ENCODE measurements around the gene TMSB15A. TPM values are rescaled to one million over a fixed set of nuclear protein-coding genes. Genes with fewer than 3 reads are reported as not detected.
"Not testable (repeated sequence)": the region's sequence is repeated elsewhere in the genome, so short reads cannot be mapped to it uniquely, and the experiment has no call there.

TMSB15A gene
- total and polyA plus RNA-seq, 2 donors (not counting 3 experiments of a cell fraction or from before 2014, with no cell fraction given): 6.7 to 17.2 TPM

GRCh38 chrX:102470215-102470614 lies 46.3 kb downstream of the TMSB15A start:
- H3K4me2 ChIP-seq (ENCODE audit: insufficient read depth, low read length); H3K36me3 ChIP-seq (ENCODE audit: control insufficient read depth in 2 of 2, extremely low read depth in 1 of 2, insufficient read depth in 2 of 2, low read length in 2 of 2); H3K79me2 ChIP-seq (ENCODE audit: control insufficient read depth, insufficient read depth, low read length); BruUV-seq (replicated peaks); dilution Hi-C loops (cut with MboI; ENCODE audit: extremely low pct_ligation_motif_present, low sequenced_read_pairs); H3K9me3 ChIP-seq (replicated peaks; ENCODE audit: control insufficient read depth, insufficient read depth, low read length); POLR2A ChIA-PET; H3K9ac ChIP-seq (replicated peaks; ENCODE audit: extremely low read depth, insufficient read depth, low read length); H3K27me3 ChIP-seq (ENCODE audit: control insufficient read depth in 2 of 2, insufficient read depth in 2 of 2, low read length in 2 of 2); H4K20me1 ChIP-seq (replicated peaks; ENCODE audit: control insufficient read depth, extremely low read depth, insufficient read depth, low read length); intact Hi-C loops (cut with micrococcal nuclease); H3K27ac ChIP-seq (ENCODE audit: insufficient read depth, low read depth, low read length); H3K9me1 ChIP-seq (replicated peaks; ENCODE audit: control insufficient read depth, extremely low read depth, insufficient read depth, low read length); H3K4me1 ChIP-seq (ENCODE audit: control insufficient read depth, extremely low read depth, insufficient read depth, low read length); CTCF ChIA-PET; H3K4me3 ChIP-seq (replicated peaks in 1 of 3; ENCODE audit: insufficient read depth in 1 of 3, low read depth in 1 of 3, low read length in 3 of 3); H2AFZ ChIP-seq (ENCODE audit: low read depth, low read length); DNase-seq (ENCODE audit: low read depth, low spot score): not testable (repeated sequence)
- peak; percentile 87 for FAIRE-seq

Other genes with a start within 250 kb of the TMSB15A start
- gene NXF2B, start 76.7 kb downstream of the TMSB15A start, total RNA-seq: not detected in 2 replicates
- not detected in 2 replicates for gene NXF2B, start 76.7 kb downstream of the TMSB15A start, polyA plus RNA-seq
- gene TCP11X2, start 44.9 kb downstream of the TMSB15A start, total RNA-seq: not detected in 2 replicates
- not detected in 2 replicates for gene TCP11X2, start 44.9 kb downstream of the TMSB15A start, polyA plus RNA-seq
- gene ARMCX5, start 82.8 kb upstream of the TMSB15A start, total RNA-seq: 8.8 and 10.3 TPM in 2 replicates
- 6.1 and 8.0 TPM in 2 replicates for gene ARMCX5, start 82.8 kb upstream of the TMSB15A start, polyA plus RNA-seq
- gene GPRASP1, start 134.7 kb upstream of the TMSB15A start, total RNA-seq: 2.1 and 2.4 TPM in 2 replicates
- 0.32 and 0.33 TPM in 2 replicates for gene GPRASP1, start 134.7 kb upstream of the TMSB15A start, polyA plus RNA-seq
- 5.3 and 6.5 TPM in 2 replicates for gene GPRASP2, start 195.7 kb upstream of the TMSB15A start, total RNA-seq
- 3.7 and 4.9 TPM in 2 replicates for gene GPRASP2, start 195.7 kb upstream of the TMSB15A start, polyA plus RNA-seq
- gene GPRASP3, start 204.0 kb upstream of the TMSB15A start, total RNA-seq: 5.1 and 7.2 TPM in 2 replicates
- gene GPRASP3, start 204.0 kb upstream of the TMSB15A start, polyA plus RNA-seq: 1.9 and 4.0 TPM in 2 replicates

Measured in endothelial cell of umbilical vein (primary cell).